Measurements from ENCODE around the gene SUCO. TPM values are rescaled to one million over a fixed set of nuclear protein-coding genes. Genes with fewer than 3 reads are reported as not detected.

Gene SUCO
- polyA plus RNA-seq, 1 of the 3 experiments (the other 2 are of a cell fraction): 5.4 TPM

DNA sequence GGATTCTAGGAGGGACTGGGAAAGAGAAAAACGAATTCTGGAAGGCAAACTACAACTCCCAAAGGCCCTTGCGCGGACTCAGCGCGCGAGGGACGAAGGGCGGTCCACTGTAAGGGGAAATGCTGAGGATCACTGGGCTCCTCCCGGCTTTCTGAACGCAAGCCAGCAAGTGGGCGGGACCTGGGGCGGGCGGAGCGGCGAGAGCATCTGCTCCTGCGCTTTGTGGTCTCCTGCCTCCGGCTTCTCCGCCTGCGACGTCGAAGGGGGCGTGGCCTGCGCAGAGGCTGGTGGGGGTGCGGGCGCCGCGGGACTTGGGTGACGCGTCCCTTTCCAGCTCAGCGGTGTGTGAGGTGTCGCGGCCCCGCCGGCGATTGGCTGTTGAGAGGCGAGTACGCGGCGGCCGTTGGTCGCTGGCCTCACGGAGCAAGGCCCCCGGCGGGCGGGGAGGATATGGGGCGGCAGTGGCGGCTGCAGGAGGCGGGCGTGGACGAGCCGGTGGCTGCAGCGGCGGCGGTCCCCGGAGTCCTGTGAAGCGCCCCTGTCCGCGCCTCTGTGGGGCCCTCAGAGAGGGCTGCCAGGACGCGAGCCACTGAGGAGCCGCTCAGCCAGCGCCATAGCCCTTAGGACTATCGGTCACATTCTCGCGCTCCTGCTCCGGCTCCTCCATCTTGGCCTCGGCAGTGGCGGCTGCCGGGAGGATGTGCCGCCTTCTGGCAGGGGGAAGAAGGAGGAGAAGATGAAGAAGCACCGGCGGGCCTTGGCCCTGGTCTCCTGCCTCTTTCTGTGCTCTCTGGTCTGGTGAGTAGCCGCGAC, at the start of gene SUCO (continued):
- TF ChIP-seq CHD2 (IDR thresholded peaks at IDR 0.05; ENCODE audit: low read length, partially characterized antibody) (peak; percentile 76), TCF12 (IDR thresholded peaks at IDR 0.05) (no peak; the same call in 1 of the 2 replicates), RXRA (IDR thresholded peaks at IDR 0.05; ENCODE audit: borderline replicate concordance, low read depth) (no peak), FOSL2 (IDR thresholded peaks at IDR 0.05; ENCODE audit: borderline replicate concordance, low read depth) (no peak), EP300 (IDR thresholded peaks at IDR 0.05; ENCODE audit: borderline replicate concordance in 1 of 2, low read depth in 1 of 2, low read length in 1 of 2) (no peak), POLR2AphosphoS5 (IDR thresholded peaks at IDR 0.05; ENCODE audit: low read depth, low read length) (peak; percentile 67), JUND (IDR thresholded peaks at IDR 0.05) (no peak), MEF2A (IDR thresholded peaks at IDR 0.05; ENCODE audit: borderline replicate concordance, low read depth) (no peak), FOXJ3 (CRISPR knock-in tag; IDR thresholded peaks at IDR 0.05) (no peak)
- TF ChIP-seq, protein P1, sequence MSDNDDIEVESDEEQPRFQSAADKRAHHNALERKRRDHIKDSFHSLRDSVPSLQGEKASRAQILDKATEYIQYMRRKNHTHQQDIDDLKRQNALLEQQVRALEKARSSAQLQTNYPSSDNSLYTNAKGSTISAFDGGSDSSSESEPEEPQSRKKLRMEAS (IDR thresholded peaks at IDR 0.05; ENCODE audit: low read depth): no peak; the same call in none of the 2 replicates
- TF ChIP-seq, protein P2, sequence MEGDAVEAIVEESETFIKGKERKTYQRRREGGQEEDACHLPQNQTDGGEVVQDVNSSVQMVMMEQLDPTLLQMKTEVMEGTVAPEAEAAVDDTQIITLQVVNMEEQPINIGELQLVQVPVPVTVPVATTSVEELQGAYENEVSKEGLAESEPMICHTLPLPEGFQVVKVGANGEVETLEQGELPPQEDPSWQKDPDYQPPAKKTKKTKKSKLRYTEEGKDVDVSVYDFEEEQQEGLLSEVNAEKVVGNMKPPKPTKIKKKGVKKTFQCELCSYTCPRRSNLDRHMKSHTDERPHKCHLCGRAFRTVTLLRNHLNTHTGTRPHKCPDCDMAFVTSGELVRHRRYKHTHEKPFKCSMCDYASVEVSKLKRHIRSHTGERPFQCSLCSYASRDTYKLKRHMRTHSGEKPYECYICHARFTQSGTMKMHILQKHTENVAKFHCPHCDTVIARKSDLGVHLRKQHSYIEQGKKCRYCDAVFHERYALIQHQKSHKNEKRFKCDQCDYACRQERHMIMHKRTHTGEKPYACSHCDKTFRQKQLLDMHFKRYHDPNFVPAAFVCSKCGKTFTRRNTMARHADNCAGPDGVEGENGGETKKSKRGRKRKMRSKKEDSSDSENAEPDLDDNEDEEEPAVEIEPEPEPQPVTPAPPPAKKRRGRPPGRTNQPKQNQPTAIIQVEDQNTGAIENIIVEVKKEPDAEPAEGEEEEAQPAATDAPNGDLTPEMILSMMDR (IDR thresholded peaks at IDR 0.05): no peak; the same call in 1 of the 2 replicates

DNA sequence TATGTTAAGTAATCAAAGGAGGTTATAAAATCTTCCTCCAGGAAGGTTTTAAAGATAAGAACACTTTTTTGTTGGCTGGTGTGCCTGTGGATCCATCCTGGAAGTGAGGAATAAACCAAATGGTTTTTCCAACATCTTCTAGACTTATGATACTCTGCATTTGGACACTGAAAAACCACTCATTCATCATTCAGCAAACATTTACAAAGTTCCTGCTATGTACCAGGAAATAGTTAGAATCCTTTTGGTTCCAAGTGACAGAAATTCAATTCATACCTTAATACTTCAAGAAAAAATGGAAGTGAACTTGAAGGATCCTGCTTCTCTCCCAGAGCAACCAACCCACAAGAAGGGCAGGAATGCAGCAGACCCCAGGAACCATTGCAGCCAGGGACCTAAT, 49.5 kb upstream of the SUCO start:
- Histone ChIP-seq H4K20me1 (ENCODE audit: insufficient read depth) (no peaks in the 10 kb centered on the region), H3K27me3 (ENCODE audit: insufficient read depth) (peaks cover 5% of the 10 kb centered on the region; the same call in 1 of the 2 replicates), H3K27ac (ENCODE audit: low read depth in 2 of 2, low read length in 1 of 2) (no peak overlapping the region), H3F3A (replicated peaks; ENCODE audit: insufficient read depth) (no peaks in the 10 kb centered on the region), H3K4me3 (ENCODE audit: low read depth in 2 of 2, low read length in 1 of 2) (no peak overlapping the region), H3K9ac (no peak overlapping the region), H3K4me1 (ENCODE audit: control insufficient read depth in 1 of 2, insufficient read depth in 2 of 2, low read depth in 1 of 2, low read length in 1 of 2) (no peaks in the 10 kb centered on the region), H2AFZ (ENCODE audit: low read depth) (no peak overlapping the region; the same call in 1 of the 2 replicates), H3K36me3 (replicated peaks in 1 of 2; ENCODE audit: control insufficient read depth in 1 of 2, insufficient read depth in 2 of 2, low read length in 1 of 2) (no peaks in the 10 kb centered on the region), H3K9me3 (no peaks in the 10 kb centered on the region), H3K79me2 (ENCODE audit: insufficient read depth) (no peaks in the 10 kb centered on the region), H3K9me2 (no peaks in the 10 kb centered on the region), H3K4me2 (no peak overlapping the region)
- POLR2A ChIA-PET: no interaction called here
- DNase-seq: no peak
- CTCF ChIA-PET: no interaction called here
- no peak for TF ChIP-seq MEF2A (IDR thresholded peaks at IDR 0.05; ENCODE audit: borderline replicate concordance, low read depth)
- TF ChIP-seq, protein P3, sequence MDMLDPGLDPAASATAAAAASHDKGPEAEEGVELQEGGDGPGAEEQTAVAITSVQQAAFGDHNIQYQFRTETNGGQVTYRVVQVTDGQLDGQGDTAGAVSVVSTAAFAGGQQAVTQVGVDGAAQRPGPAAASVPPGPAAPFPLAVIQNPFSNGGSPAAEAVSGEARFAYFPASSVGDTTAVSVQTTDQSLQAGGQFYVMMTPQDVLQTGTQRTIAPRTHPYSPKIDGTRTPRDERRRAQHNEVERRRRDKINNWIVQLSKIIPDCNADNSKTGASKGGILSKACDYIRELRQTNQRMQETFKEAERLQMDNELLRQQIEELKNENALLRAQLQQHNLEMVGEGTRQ (IDR thresholded peaks at IDR 0.05; ENCODE audit: borderline replicate concordance, low read depth, low read length): no peak
- no peak for TF ChIP-seq RXRA (IDR thresholded peaks at IDR 0.05; ENCODE audit: borderline replicate concordance, low read depth)
- TF ChIP-seq RFX5 (IDR thresholded peaks at IDR 0.05; ENCODE audit: low read length): no peak
- TF ChIP-seq SMC3 (IDR thresholded peaks at IDR 0.05; ENCODE audit: low read depth, low read length): no peak
- TF ChIP-seq GATA2 (CRISPR knock-in tag; IDR thresholded peaks at IDR 0.05): no peak
- TF ChIP-seq EZH2phosphoT487 (IDR thresholded peaks at IDR 0.05; ENCODE audit: borderline replicate concordance, low read depth): no peak
- TF ChIP-seq MXI1 (IDR thresholded peaks at IDR 0.05; ENCODE audit: low read depth, low read length): no peak
- no peak for TF ChIP-seq TAF1 (IDR thresholded peaks at IDR 0.05; ENCODE audit: borderline replicate concordance, low read depth, low read length)
- TF ChIP-seq RCOR1 (IDR thresholded peaks at IDR 0.05; ENCODE audit: low read length): no peak
- TF ChIP-seq, protein P4, sequence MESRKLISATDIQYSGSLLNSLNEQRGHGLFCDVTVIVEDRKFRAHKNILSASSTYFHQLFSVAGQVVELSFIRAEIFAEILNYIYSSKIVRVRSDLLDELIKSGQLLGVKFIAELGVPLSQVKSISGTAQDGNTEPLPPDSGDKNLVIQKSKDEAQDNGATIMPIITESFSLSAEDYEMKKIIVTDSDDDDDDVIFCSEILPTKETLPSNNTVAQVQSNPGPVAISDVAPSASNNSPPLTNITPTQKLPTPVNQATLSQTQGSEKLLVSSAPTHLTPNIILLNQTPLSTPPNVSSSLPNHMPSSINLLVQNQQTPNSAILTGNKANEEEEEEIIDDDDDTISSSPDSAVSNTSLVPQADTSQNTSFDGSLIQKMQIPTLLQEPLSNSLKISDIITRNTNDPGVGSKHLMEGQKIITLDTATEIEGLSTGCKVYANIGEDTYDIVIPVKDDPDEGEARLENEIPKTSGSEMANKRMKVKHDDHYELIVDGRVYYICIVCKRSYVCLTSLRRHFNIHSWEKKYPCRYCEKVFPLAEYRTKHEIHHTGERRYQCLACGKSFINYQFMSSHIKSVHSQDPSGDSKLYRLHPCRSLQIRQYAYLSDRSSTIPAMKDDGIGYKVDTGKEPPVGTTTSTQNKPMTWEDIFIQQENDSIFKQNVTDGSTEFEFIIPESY (IDR thresholded peaks at IDR 0.05; ENCODE audit: borderline replicate concordance, low read depth): no peak
- TF ChIP-seq NRF1 (IDR thresholded peaks at IDR 0.05; ENCODE audit: low read depth, low read length): no peak
- TF ChIP-seq FOXJ3 (CRISPR knock-in tag; IDR thresholded peaks at IDR 0.05): no peak
- TF ChIP-seq, protein P5, sequence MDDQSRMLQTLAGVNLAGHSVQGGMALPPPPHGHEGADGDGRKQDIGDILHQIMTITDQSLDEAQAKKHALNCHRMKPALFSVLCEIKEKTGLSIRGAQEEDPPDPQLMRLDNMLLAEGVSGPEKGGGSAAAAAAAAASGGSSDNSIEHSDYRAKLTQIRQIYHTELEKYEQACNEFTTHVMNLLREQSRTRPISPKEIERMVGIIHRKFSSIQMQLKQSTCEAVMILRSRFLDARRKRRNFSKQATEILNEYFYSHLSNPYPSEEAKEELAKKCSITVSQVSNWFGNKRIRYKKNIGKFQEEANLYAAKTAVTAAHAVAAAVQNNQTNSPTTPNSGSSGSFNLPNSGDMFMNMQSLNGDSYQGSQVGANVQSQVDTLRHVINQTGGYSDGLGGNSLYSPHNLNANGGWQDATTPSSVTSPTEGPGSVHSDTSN (IDR thresholded peaks at IDR 0.05): no peak
- TF ChIP-seq FOXM1 (IDR thresholded peaks at IDR 0.05; ENCODE audit: low read depth): no peak
- TF ChIP-seq NFIC (IDR thresholded peaks at IDR 0.05; ENCODE audit: borderline replicate concordance): no peak
- TF ChIP-seq ELF1 (IDR thresholded peaks at IDR 0.05): no peak
- no peak for TF ChIP-seq SIN3A (IDR thresholded peaks at IDR 0.05; ENCODE audit: borderline replicate concordance, low read depth, low read length)

All from SK-N-SH (cell line).